ENCODE results near the gene PSMG4. TPM values are rescaled to one million over a fixed set of nuclear protein-coding genes. Genes with fewer than 3 reads are reported as not detected.

PSMG4 gene
- total RNA-seq, 1 experiment from 2014 or later, result 29.3 TPM

- no peak overlapping the region for H2BK12ac ChIP-seq (ENCODE audit: insufficient read length, low read depth, low read length)
- no peak for TF ChIP-seq CTCF (conservative IDR thresholded peaks at IDR 0.05)
- Mint-ChIP-seq H3K36me3 (ENCODE audit: insufficient read depth in 1 of 3, low read depth in 3 of 3) (peaks cover 15 to 35% (median 26%) of the 10 kb centered on the region in 3 experiments), H3K4me3 (peak overlapping the region; percentile 96 to 98), H3K4me1 (peaks cover 17 to 19% of the 10 kb centered on the region in 2 experiments), H3K27ac (no peak overlapping the region), H3K27me3 (ENCODE audit: low read depth) (peaks cover 7% of the 10 kb centered on the region), H3K9me3 (no peaks in the 10 kb centered on the region)
- no peak overlapping the region for H3K23ac ChIP-seq (ENCODE audit: insufficient read length, low read depth, low read length)
- H3K14ac ChIP-seq (ENCODE audit: insufficient read depth, low read length), result no peak overlapping the region
- H3K4me1 ChIP-seq (ENCODE audit: insufficient read depth, low read length), result no peaks in the 10 kb centered on the region; the same call in 1 of the 2 replicates
- H2BK15ac ChIP-seq (ENCODE audit: low read depth, low read length), result no peak overlapping the region
- H2AK5ac ChIP-seq (ENCODE audit: insufficient read length, low read length), result no peak overlapping the region
- H3K9ac ChIP-seq (ENCODE audit: extremely low read depth, insufficient read length, low read length), result no peak overlapping the region
- DNase-seq, result no peak
- H3K18ac ChIP-seq (ENCODE audit: insufficient read length, low read depth, low read length), result no peak overlapping the region
- no CpG with 5 or more reads among the region's 14 CpGs for WGBS (ENCODE audit: extremely low coverage, insufficient read length, low lambda C conversion rate)
- no peak overlapping the region for H4K91ac ChIP-seq (ENCODE audit: insufficient read length, low read depth, low read length)
- H3K79me2 ChIP-seq (ENCODE audit: insufficient read depth, low read length), result peaks cover 27% of the 10 kb centered on the region; the same call in 1 of the 2 replicates
- H4K8ac ChIP-seq (replicated peaks; ENCODE audit: insufficient read length, low read depth, low read length), result no peak overlapping the region
- no peaks in the 10 kb centered on the region for H3K27me3 ChIP-seq (ENCODE audit: insufficient read depth, low read length)
- no peak overlapping the region for H3K4ac ChIP-seq (ENCODE audit: low read depth, low read length)
- no peaks in the 10 kb centered on the region for H4K20me1 ChIP-seq (ENCODE audit: control insufficient read depth, insufficient read depth, insufficient read length)
- H3K9me3 ChIP-seq (ENCODE audit: control insufficient read depth, low read depth, low read length), result no peaks in the 10 kb centered on the region
- no peak overlapping the region for H4K5ac ChIP-seq (ENCODE audit: insufficient read length, low read depth, low read length)
- no peak overlapping the region for H2BK5ac ChIP-seq (ENCODE audit: insufficient read length, low read length)
- H3K56ac ChIP-seq (ENCODE audit: insufficient read length, low read depth, low read length), result no peak overlapping the region
- H3K4me2 ChIP-seq (ENCODE audit: insufficient read depth, insufficient read length, low read length), result peak overlapping the region; percentile 87
- H3K23me2 ChIP-seq (ENCODE audit: insufficient read length, low read depth, low read length, poor library complexity, severe bottlenecking), result peaks cover 8% of the 10 kb centered on the region
- H3K79me1 ChIP-seq (ENCODE audit: insufficient read depth, low read depth, low read length, poor library complexity, severe bottlenecking), result peaks cover 8% of the 10 kb centered on the region
- H2AFZ ChIP-seq (ENCODE audit: low read length), result no peak overlapping the region
- H3K27ac ChIP-seq (ENCODE audit: insufficient read length, low read depth, low read length), result no peak overlapping the region
- no peak overlapping the region for H2BK20ac ChIP-seq (ENCODE audit: low read depth, low read length, poor library complexity, severe bottlenecking)
- H2BK120ac ChIP-seq (ENCODE audit: low read depth, low read length, poor library complexity, severe bottlenecking), result no peak overlapping the region
- no peak overlapping the region for H3T11ph ChIP-seq (ENCODE audit: low read length)
Measured at GRCh38 chr6:3260296-3260695, 1.5 kb downstream of the PSMG4 start.
